HCT116 (cell line): ENCODE results near the gene SDF2L1. TPM values are rescaled to one million over a fixed set of nuclear protein-coding genes. Genes with fewer than 3 reads are reported as not detected.

Experiments
- ATAC-seq: fragments of 200-7000 bp; cut with Tn5 transposase; 2 replicates; pipeline ENCODE4 v1.9.1; 2020; ENCODE audit warnings: mild to moderate bottlenecking, moderate library complexity
- BruUV-seq: library from RNA; stranded (reverse); fragments of 400-500 nt; replicated peaks from 2 replicates; lab custom pipeline; 2021; lab: Mats Ljungman, UMichigan
- CTCF ChIA-PET: fragments of 300-600 bp; sonication (Branson Sonifier 250); formaldehyde crosslinking; loops from one replicate; lab custom pipeline; 2021; ENCODE audit warnings: antibody characterized with exemption; lab: Charles Lee
- POLR2A ChIA-PET: fragments of 300-600, 350-600 bp; sonication (Branson Sonifier 250); formaldehyde crosslinking; loops from one replicate; lab custom pipeline; 2021; ENCODE audit warnings: antibody characterized with exemption; lab: Charles Lee
- RAD21 ChIA-PET, 2 experiments: fragments of 300-600 bp; sonication (Branson Sonifier 250); formaldehyde crosslinking; loops; one replicate each; lab custom pipeline; 2023; ENCODE audit warnings: low total read pairs in 2 of 2; ENCODE audit not compliant: uncharacterized antibody in 2 of 2, unreplicated experiment in 2 of 2, low non-redundant PET in 1 of 2; lab: Charles Lee
- DNase-seq: peaks from one replicate; pipeline ENCODE4 v3.0.0-alpha.2; 2010; ENCODE audit warnings: low read depth, low spot score
- H2AFZ ChIP-seq: fragments of 200-600 bp; shearing (Covaris generic), sonication (generic); 2 replicates; pipeline ENCODE4 v1.6.1; 2017; ENCODE audit warnings: low read depth, mixed run types, mixed read lengths, antibody characterized with exemption, low read length; ENCODE audit not compliant: poor library complexity, severe bottlenecking
- H3K27ac ChIP-seq: 2 replicates; pipeline ENCODE4 v1.5.1; 2012; ENCODE audit warnings: low read depth, low read length
- H3K27me3 ChIP-seq: fragments of 200-600 bp; sonication (generic); 2 replicates; pipeline ENCODE4 v1.6.1; 2016; ENCODE audit warnings: mixed run types, low read length, mixed read lengths; ENCODE audit not compliant: insufficient read depth
- H3K36me3 ChIP-seq, 2 experiments: fragments of 200-500 bp in 1 of 2; fragments of 200-600 bp in 1 of 2; sonication (Bioruptor generic) in 1 of 2; sonication (generic) in 1 of 2; 2 replicates each; pipeline versions ENCODE4 v1.5.1 to v1.6.1; 2014 to 2016; ENCODE audit warnings: low read length in 2 of 2, inconsistent platforms in 1 of 2, mixed read lengths in 1 of 2, mixed run types in 1 of 2; ENCODE audit not compliant: insufficient read depth in 2 of 2, control insufficient read depth in 1 of 2
- H3K4me1 ChIP-seq, 2 experiments: fragments of 200-600 bp in 1 of 2; sonication (generic) in 1 of 2; 2 replicates each; pipeline versions ENCODE4 v1.5.1 to v1.6.1; 2012 to 2017; ENCODE audit warnings: low read length in 2 of 2, inconsistent platforms in 1 of 2, mild to moderate bottlenecking in 1 of 2, mixed read lengths in 1 of 2, mixed run types in 1 of 2, moderate library complexity in 1 of 2; ENCODE audit not compliant: insufficient read depth in 2 of 2, control insufficient read depth in 1 of 2
- H3K4me2 ChIP-seq: fragments of 200-600 bp; sonication (generic); 2 replicates; pipeline ENCODE4 v1.6.1; 2017; ENCODE audit warnings: mixed run types, low read length, mixed read lengths
- H3K4me3 ChIP-seq, 2 experiments: fragments of 200-600 bp in 1 of 2; sonication (generic) in 1 of 2; replicated peaks in 1 of 2; 2 replicates each; pipeline ENCODE4 v1.5.1; 2011 to 2016; ENCODE audit warnings: low read length in 2 of 2, control low read depth in 1 of 2, low read depth in 1 of 2, mild to moderate bottlenecking in 1 of 2, mixed read lengths in 1 of 2, mixed run types in 1 of 2
- H3K79me2 ChIP-seq: fragments of 200-600 bp; sonication (generic); 2 replicates; pipeline ENCODE4 v1.6.1; 2017; ENCODE audit warnings: mild to moderate bottlenecking, mixed run types, low read length, moderate library complexity, mixed read lengths; ENCODE audit not compliant: insufficient read depth
- H3K9ac ChIP-seq: fragments of 200-600 bp; sonication (generic); 2 replicates; pipeline ENCODE4 v1.6.1; 2016; ENCODE audit warnings: low read length, mixed read lengths
- H3K9me2 ChIP-seq: fragments of 200-600 bp; sonication (generic), shearing (Covaris generic); 2 replicates; pipeline ENCODE4 v1.6.1; 2017; ENCODE audit warnings: mixed run types, mild to moderate bottlenecking, moderate library complexity; ENCODE audit not compliant: insufficient read depth
- H3K9me3 ChIP-seq, 2 experiments: fragments of 200-500 bp in 1 of 2; fragments of 200-600 bp in 1 of 2; sonication (Bioruptor generic) in 1 of 2; sonication (generic) in 1 of 2; 2 replicates each; pipeline ENCODE4 v1.6.1; 2014 to 2017; ENCODE audit warnings: low read length in 2 of 2, mixed read lengths in 2 of 2, inconsistent platforms in 1 of 2, low read depth in 1 of 2, mild to moderate bottlenecking in 1 of 2, mixed run types in 1 of 2, moderate library complexity in 1 of 2; ENCODE audit not compliant: control insufficient read depth in 1 of 2, insufficient read depth in 1 of 2
- H4K20me1 ChIP-seq: fragments of 200-600 bp; sonication (generic), shearing (Covaris generic); 2 replicates; pipeline ENCODE4 v1.6.1; 2017; ENCODE audit warnings: mixed run types, mild to moderate bottlenecking, moderate library complexity; ENCODE audit not compliant: insufficient read depth
- CBX3 ChIP-seq: IDR thresholded peaks from 2 replicates; pipeline ENCODE4 v1.6.1; 2012; ENCODE audit warnings: low read depth
- CEBPB ChIP-seq: IDR thresholded peaks from 2 replicates; pipeline ENCODE4 v1.6.1; 2012; ENCODE audit warnings: low read depth
- EGR1 ChIP-seq: IDR thresholded peaks from 2 replicates; pipeline ENCODE4 v1.6.1; 2012; ENCODE audit warnings: low read depth
- ELF1 ChIP-seq: IDR thresholded peaks from 2 replicates; pipeline ENCODE4 v1.6.1; 2012; ENCODE audit warnings: low read depth, borderline replicate concordance
- EZH2phosphoT487 ChIP-seq: fragments of 200-600 bp; IDR thresholded peaks from 2 replicates; pipeline ENCODE4 v1.6.1; 2018; ENCODE audit warnings: antibody characterized with exemption, borderline replicate concordance
- FOSL1 ChIP-seq: IDR thresholded peaks from 2 replicates; pipeline ENCODE4 v1.6.1; 2012; ENCODE audit warnings: low read depth
- JUND ChIP-seq: IDR thresholded peaks from 2 replicates; pipeline ENCODE4 v1.6.1; 2012
- POLR2A ChIP-seq: IDR thresholded peaks from 2 replicates; pipeline ENCODE4 v1.7.0; 2011; ENCODE audit warnings: borderline replicate concordance; ENCODE audit not compliant: insufficient read depth, insufficient read length; ENCODE audit errors: extremely low read depth
- POLR2AphosphoS5 ChIP-seq: IDR thresholded peaks from 2 replicates; pipeline ENCODE4 v1.6.1; 2011; ENCODE audit warnings: mild to moderate bottlenecking, low read depth, low read length, moderate library complexity
- SIN3A ChIP-seq: IDR thresholded peaks from 2 replicates; pipeline ENCODE4 v1.6.1; 2012; ENCODE audit warnings: low read depth
- SRF ChIP-seq: IDR thresholded peaks from 2 replicates; pipeline ENCODE4 v1.6.1; 2012; ENCODE audit warnings: low read depth
- TCF7L2 ChIP-seq: IDR thresholded peaks from 2 replicates; pipeline ENCODE4 v1.7.0; 2011; ENCODE audit warnings: borderline replicate concordance, inconsistent platforms; ENCODE audit not compliant: insufficient read depth, insufficient read length; ENCODE audit errors: extremely low read depth
- ZFX ChIP-seq: fragments of 450-650 bp; IDR thresholded peaks from 2 replicates; pipeline ENCODE4 v1.6.1; 2017
- ZNF274 ChIP-seq: fragments of 200-500 bp; sonication (Bioruptor generic); IDR thresholded peaks from 2 replicates; pipeline ENCODE4 v1.6.1; 2014; ENCODE audit warnings: mild to moderate bottlenecking, low read depth, low read length, inconsistent platforms
- intact Hi-C: fragments of 100-400 bp; cut with micrococcal nuclease; formaldehyde crosslinking; loops from 2 replicates; pipeline ENCODE4 v1.10.0; 2022
- total RNA-seq: library from RNA; stranded (reverse); gene quantifications from one replicate; pipeline ENCODE4 v1.2.1, GENCODE V29; 2021; ENCODE audit not compliant: unreplicated experiment
- TF ChIP-seq, protein P1 (sequence below): IDR thresholded peaks from 2 replicates; pipeline ENCODE4 v1.6.1; 2012; ENCODE audit warnings: low read depth
- TF ChIP-seq, protein P2 (sequence below): IDR thresholded peaks from 2 replicates; pipeline ENCODE4 v1.6.1; 2012

The SDF2L1 gene
- total RNA-seq, 1 experiment from 2014 or later = 86.2 TPM

DNA sequence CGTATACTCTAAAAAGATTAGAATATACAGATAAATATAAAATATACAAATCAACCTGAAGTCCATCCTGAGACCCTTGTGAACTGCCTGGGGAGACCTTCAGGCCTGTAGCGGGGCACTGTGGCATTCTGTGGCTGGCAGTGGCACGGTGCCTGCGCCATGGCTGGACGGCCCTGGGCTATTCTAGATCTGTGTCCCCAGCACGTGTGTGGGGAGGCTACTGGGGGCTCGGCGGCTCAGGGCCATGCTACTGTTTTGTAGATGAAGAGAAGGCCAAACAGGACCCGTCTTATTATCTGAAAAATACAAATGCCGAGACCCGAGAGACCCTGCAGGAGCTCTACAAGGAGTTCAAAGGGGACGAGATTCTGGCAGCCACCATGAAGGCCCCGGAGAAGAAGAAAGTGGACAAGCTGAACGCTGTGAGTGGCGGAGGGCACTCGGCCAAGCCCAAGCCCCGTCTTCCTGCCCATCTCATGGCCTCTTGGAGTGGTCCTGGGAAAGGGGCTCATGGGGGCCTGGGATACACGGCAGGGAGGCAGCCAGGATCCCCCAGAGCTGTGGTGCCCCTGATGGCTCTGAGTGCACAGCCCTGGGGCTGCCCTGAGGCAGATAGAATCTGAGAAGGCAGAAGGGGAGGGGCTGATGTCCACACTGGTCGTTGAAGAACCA is 42.5 kb downstream of the SDF2L1 start:
- ChIA-PET POLR2A (no interaction called here), CTCF (interaction anchor here (0.7 kb wide), 1 partner anchor 9 kb away, joined by 3 read pairs; no protein-coding TSS in a partner anchor), RAD21 (no interaction called here)
- TF ChIP-seq, protein P1, sequence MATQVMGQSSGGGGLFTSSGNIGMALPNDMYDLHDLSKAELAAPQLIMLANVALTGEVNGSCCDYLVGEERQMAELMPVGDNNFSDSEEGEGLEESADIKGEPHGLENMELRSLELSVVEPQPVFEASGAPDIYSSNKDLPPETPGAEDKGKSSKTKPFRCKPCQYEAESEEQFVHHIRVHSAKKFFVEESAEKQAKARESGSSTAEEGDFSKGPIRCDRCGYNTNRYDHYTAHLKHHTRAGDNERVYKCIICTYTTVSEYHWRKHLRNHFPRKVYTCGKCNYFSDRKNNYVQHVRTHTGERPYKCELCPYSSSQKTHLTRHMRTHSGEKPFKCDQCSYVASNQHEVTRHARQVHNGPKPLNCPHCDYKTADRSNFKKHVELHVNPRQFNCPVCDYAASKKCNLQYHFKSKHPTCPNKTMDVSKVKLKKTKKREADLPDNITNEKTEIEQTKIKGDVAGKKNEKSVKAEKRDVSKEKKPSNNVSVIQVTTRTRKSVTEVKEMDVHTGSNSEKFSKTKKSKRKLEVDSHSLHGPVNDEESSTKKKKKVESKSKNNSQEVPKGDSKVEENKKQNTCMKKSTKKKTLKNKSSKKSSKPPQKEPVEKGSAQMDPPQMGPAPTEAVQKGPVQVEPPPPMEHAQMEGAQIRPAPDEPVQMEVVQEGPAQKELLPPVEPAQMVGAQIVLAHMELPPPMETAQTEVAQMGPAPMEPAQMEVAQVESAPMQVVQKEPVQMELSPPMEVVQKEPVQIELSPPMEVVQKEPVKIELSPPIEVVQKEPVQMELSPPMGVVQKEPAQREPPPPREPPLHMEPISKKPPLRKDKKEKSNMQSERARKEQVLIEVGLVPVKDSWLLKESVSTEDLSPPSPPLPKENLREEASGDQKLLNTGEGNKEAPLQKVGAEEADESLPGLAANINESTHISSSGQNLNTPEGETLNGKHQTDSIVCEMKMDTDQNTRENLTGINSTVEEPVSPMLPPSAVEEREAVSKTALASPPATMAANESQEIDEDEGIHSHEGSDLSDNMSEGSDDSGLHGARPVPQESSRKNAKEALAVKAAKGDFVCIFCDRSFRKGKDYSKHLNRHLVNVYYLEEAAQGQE = no peak
- intact Hi-C loops = no loop called here
- no peak overlapping the region for H3K27ac ChIP-seq
- no peaks in the 10 kb centered on the region for H3K9me2 ChIP-seq
- peaks cover 0 to 6% of the 10 kb centered on the region in 2 experiments; a peak in 1 of 4 replicates for H3K4me1 ChIP-seq
- no peak overlapping the region for H3K9ac ChIP-seq
- H3K36me3 ChIP-seq = peaks cover 7 to 9% of the 10 kb centered on the region in 2 experiments; a peak in 3 of 4 replicates
- H3K4me3 ChIP-seq = no peak overlapping the region
- DNase-seq (no peak), ATAC-seq (no peak)
- no peak overlapping the region for H2AFZ ChIP-seq
- H3K9me3 ChIP-seq = no peaks in the 10 kb centered on the region
- no peaks in the 10 kb centered on the region for H3K27me3 ChIP-seq
- H4K20me1 ChIP-seq = no peaks in the 10 kb centered on the region
- BruUV-seq = no TSS peak
- no peak overlapping the region for H3K4me2 ChIP-seq
- no peaks in the 10 kb centered on the region for H3K79me2 ChIP-seq

DNA sequence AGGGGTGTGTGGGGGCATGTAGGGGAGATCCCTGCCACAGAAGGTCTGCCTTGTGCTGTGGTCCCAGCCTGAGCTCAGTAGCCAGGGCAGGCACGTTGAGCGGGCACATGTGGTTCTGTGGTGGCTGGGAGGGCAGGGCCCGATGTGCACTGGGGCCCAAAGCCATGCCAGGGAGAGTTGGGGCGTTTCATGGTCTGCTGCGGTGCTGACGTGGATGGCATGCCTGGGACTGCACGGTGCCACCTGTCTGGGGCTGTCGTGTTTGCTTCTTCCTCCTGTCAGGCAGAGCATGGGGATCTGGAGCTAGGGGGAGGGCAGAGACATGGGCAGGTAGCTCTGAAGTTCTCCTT is 43.0 kb downstream of the SDF2L1 start:
- Histone ChIP-seq H3K4me2 (no peak overlapping the region), H3K9me3 (no peaks in the 10 kb centered on the region), H3K4me3 (no peak overlapping the region), H2AFZ (no peak overlapping the region), H4K20me1 (no peaks in the 10 kb centered on the region), H3K9ac (no peak overlapping the region), H3K36me3 (peaks cover 7 to 9% of the 10 kb centered on the region in 2 experiments; a peak in 3 of 4 replicates), H3K9me2 (no peaks in the 10 kb centered on the region), H3K27ac (no peak overlapping the region), H3K79me2 (no peaks in the 10 kb centered on the region), H3K27me3 (no peaks in the 10 kb centered on the region), H3K4me1 (peaks cover 0 to 6% of the 10 kb centered on the region in 2 experiments; a peak in 1 of 4 replicates)
- BruUV-seq = no TSS peak
- POLR2A ChIA-PET = no interaction called here
- DNase-seq (no peak), ATAC-seq (no peak)
- intact Hi-C loops = no loop called here
- CTCF ChIA-PET = no interaction called here
- no peak for TF ChIP-seq EZH2phosphoT487
- TF ChIP-seq, protein P2, sequence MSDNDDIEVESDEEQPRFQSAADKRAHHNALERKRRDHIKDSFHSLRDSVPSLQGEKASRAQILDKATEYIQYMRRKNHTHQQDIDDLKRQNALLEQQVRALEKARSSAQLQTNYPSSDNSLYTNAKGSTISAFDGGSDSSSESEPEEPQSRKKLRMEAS = no peak
- no peak for TF ChIP-seq EGR1
- no peak for TF ChIP-seq ZFX
- no peak for TF ChIP-seq POLR2AphosphoS5
- no peak for TF ChIP-seq CBX3
- TF ChIP-seq ZNF274 = no peak
- TF ChIP-seq FOSL1 = no peak
- no peak for TF ChIP-seq SRF
- no peak for TF ChIP-seq POLR2A
- TF ChIP-seq SIN3A = no peak
- TF ChIP-seq CEBPB = no peak
- no peak for TF ChIP-seq JUND
- no peak for TF ChIP-seq TCF7L2
- no peak for TF ChIP-seq ELF1
- RAD21 ChIA-PET = no interaction called here
